Stomach (tissue), 4 donors: ENCODE results near the gene ITGAE.

Experiments
- CTCF ChIP-seq, 7 experiments: fragments of 450-650 bp in 4 of 7; fragments of 200-600 bp in 3 of 7; sonication (generic) in 3 of 7; IDR thresholded peaks; one replicate each; pipeline ENCODE4 v1.5.1; 2016 to 2019; ENCODE audit warnings: antibody characterized with exemption in 7 of 7, control low read depth in 2 of 7, mild to moderate bottlenecking in 1 of 7
- EP300 ChIP-seq: sonication (generic); formaldehyde crosslinking; IDR thresholded peaks from one replicate; pipeline ENCODE4 v1.6.1; 2017; ENCODE audit warnings: antibody characterized with exemption
- POLR2A ChIP-seq, 4 donors: fragments of 450-650 bp; IDR thresholded peaks; one replicate each; pipeline ENCODE4 v1.6.1; 2016; ENCODE audit warnings: antibody characterized with exemption in 4 of 4, control low read depth in 2 of 4, mild to moderate bottlenecking in 1 of 4, moderate library complexity in 1 of 4
- POLR2AphosphoS5 ChIP-seq, 3 donors: sonication (generic); formaldehyde crosslinking; IDR thresholded peaks; one replicate each; pipeline ENCODE4 v1.6.1; 2016; ENCODE audit warnings: antibody characterized with exemption in 3 of 3

- TF ChIP-seq CTCF (IDR thresholded peaks at IDR 0.05) (no peak), POLR2A (IDR thresholded peaks at IDR 0.05) (no peak), POLR2AphosphoS5 (IDR thresholded peaks at IDR 0.05) (no peak), EP300 (no peak)
These were observed 32.2 kb downstream of the ITGAE start for GRCh38 chr17:3768769-3769168.
